HEK293 (cell line): ENCODE measurements around the gene RPS6KA2.
A peak's percentile ranks its signal among the peaks of the same experiment; 100 is the strongest.

ENCODE experiments used
- CTCF ChIA-PET: fragments of 350-600 bp; formaldehyde crosslinking; extraction: SDS; loops from one replicate; lab custom pipeline; 2021; ENCODE audit warnings: antibody characterized with exemption; lab: Yijun Ruan, JAX
- POLR2A ChIA-PET: fragments of 300-600 bp; formaldehyde crosslinking; extraction: SDS; loops from one replicate; lab custom pipeline; 2020; ENCODE audit warnings: antibody characterized with exemption, inconsistent platforms; lab: Yijun Ruan, JAX
- H3K27ac ChIP-seq: fragments of 200-500 bp; sonication (Bioruptor generic); 2 replicates; pipeline ENCODE4 v1.5.1; 2014; ENCODE audit warnings: low read depth, low read length, control low read depth, inconsistent platforms; ENCODE audit errors: extremely low read depth
- H3K36me3 ChIP-seq, 2 experiments: fragments of 200-500 bp in 1 of 2; sonication (Bioruptor generic) in 1 of 2; 1 replicate in 1 of 2; 2 replicates in 1 of 2; pipeline ENCODE4 v1.5.1; 2014 to 2017; ENCODE audit warnings: inconsistent platforms in 2 of 2, low read length in 2 of 2; ENCODE audit not compliant: control insufficient read depth in 2 of 2, insufficient read depth in 1 of 2
- H3K4me1 ChIP-seq: fragments of 200-500 bp; sonication (Bioruptor generic); 2 replicates; pipeline ENCODE4 v1.5.1; 2014; ENCODE audit warnings: mild to moderate bottlenecking, low read length, inconsistent platforms; ENCODE audit not compliant: control insufficient read depth, insufficient read depth
- H3K4me3 ChIP-seq: 2 replicates; pipeline ENCODE4 v1.5.1; 2011; ENCODE audit warnings: low read depth, mild to moderate bottlenecking, control low read depth, low read length, moderate library complexity
- H3K9me3 ChIP-seq: fragments of 200-500 bp; sonication (Bioruptor generic); 2 replicates; pipeline ENCODE4 v1.5.1; 2014; ENCODE audit warnings: low read depth, low read length, inconsistent platforms; ENCODE audit not compliant: control insufficient read depth, insufficient read depth
- ATF2 ChIP-seq: fragments of 450-650 bp; formaldehyde crosslinking; IDR thresholded peaks from 2 replicates; pipeline ENCODE4 v1.5.1; 2016; ENCODE audit warnings: missing biosample characterization, missing genetic modification characterization, low read depth
- FEZF1 ChIP-seq: fragments of 450-650 bp; formaldehyde crosslinking; IDR thresholded peaks from 2 replicates; pipeline ENCODE4 v1.5.1; 2016; ENCODE audit warnings: missing biosample characterization, missing genetic modification characterization
- GLI2 ChIP-seq: fragments of 450-650 bp; formaldehyde crosslinking; IDR thresholded peaks from 2 replicates; pipeline ENCODE4; 2017; ENCODE audit warnings: missing biosample characterization, missing genetic modification characterization, low read depth, borderline replicate concordance
- GLIS1 ChIP-seq: fragments of 450-650 bp; formaldehyde crosslinking; IDR thresholded peaks from 2 replicates; pipeline ENCODE4 v1.5.1; 2016; ENCODE audit warnings: missing biosample characterization, missing genetic modification characterization
- MEIS1 ChIP-seq: sonication (generic); formaldehyde crosslinking; IDR thresholded peaks from 2 replicates; pipeline ENCODE4 v1.8.1; 2022; ENCODE audit warnings: missing genetic modification reagents, mild to moderate bottlenecking, borderline replicate concordance
- PRDM1 ChIP-seq: fragments of 450-650 bp; formaldehyde crosslinking; IDR thresholded peaks from 2 replicates; pipeline ENCODE4; 2016; ENCODE audit warnings: missing biosample characterization, missing genetic modification characterization
- RBAK ChIP-seq: fragments of 450-650 bp; formaldehyde crosslinking; IDR thresholded peaks from 2 replicates; pipeline ENCODE4 v1.5.1; 2016; ENCODE audit warnings: missing biosample characterization, missing genetic modification characterization
- SALL2 ChIP-seq: fragments of 450-650 bp; formaldehyde crosslinking; IDR thresholded peaks from 2 replicates; pipeline ENCODE4 v1.5.0; 2017; ENCODE audit warnings: missing biosample characterization, mild to moderate bottlenecking, missing genetic modification characterization, borderline replicate concordance
- ZBTB21 ChIP-seq: fragments of 450-650 bp; formaldehyde crosslinking; IDR thresholded peaks from 2 replicates; pipeline ENCODE4 v1.5.1; 2017; ENCODE audit warnings: missing biosample characterization, missing genetic modification characterization
- ZBTB8A ChIP-seq: fragments of 450-650 bp; formaldehyde crosslinking; IDR thresholded peaks from 2 replicates; pipeline ENCODE4 v1.5.1; 2016; ENCODE audit warnings: missing biosample characterization, missing genetic modification characterization
- ZIC2 ChIP-seq: fragments of 450-650 bp; formaldehyde crosslinking; IDR thresholded peaks from 2 replicates; pipeline ENCODE4 v1.5.1; 2016; ENCODE audit warnings: missing biosample characterization, missing genetic modification characterization
- ZNF132 ChIP-seq: fragments of 450-650 bp; formaldehyde crosslinking; IDR thresholded peaks from 2 replicates; pipeline ENCODE4 v1.5.1; 2017; ENCODE audit warnings: missing biosample characterization, missing genetic modification characterization, borderline replicate concordance
- ZNF155 ChIP-seq: fragments of 450-650 bp; formaldehyde crosslinking; IDR thresholded peaks from 2 replicates; pipeline ENCODE4 v1.5.1; 2016; ENCODE audit warnings: missing biosample characterization, missing genetic modification characterization
- ZNF2 ChIP-seq: fragments of 450-650 bp; formaldehyde crosslinking; IDR thresholded peaks from 2 replicates; pipeline ENCODE4 v1.5.1; 2016; ENCODE audit warnings: missing biosample characterization, missing genetic modification characterization
- ZNF202 ChIP-seq: fragments of 450-650 bp; formaldehyde crosslinking; IDR thresholded peaks from 2 replicates; pipeline ENCODE4 v1.5.1; 2016; ENCODE audit warnings: missing biosample characterization, missing genetic modification characterization, borderline replicate concordance
- ZNF24 ChIP-seq: fragments of 450-650 bp; formaldehyde crosslinking; IDR thresholded peaks from 2 replicates; pipeline ENCODE4 v1.5.1; 2016; ENCODE audit warnings: missing biosample characterization, missing genetic modification characterization
- ZNF311 ChIP-seq: fragments of 450-650 bp; formaldehyde crosslinking; IDR thresholded peaks from 2 replicates; pipeline ENCODE4 v1.5.1; 2017; ENCODE audit warnings: missing biosample characterization, missing genetic modification characterization, borderline replicate concordance
- ZNF366 ChIP-seq: fragments of 450-650 bp; formaldehyde crosslinking; conservative IDR thresholded peaks from 2 replicates; pipeline ENCODE4 v1.5.1; 2016; ENCODE audit warnings: missing biosample characterization, missing genetic modification characterization
- ZNF391 ChIP-seq: fragments of 450-650 bp; formaldehyde crosslinking; IDR thresholded peaks from 2 replicates; pipeline ENCODE4 v1.5.1; 2016; ENCODE audit warnings: low read depth, missing biosample characterization, missing genetic modification characterization, borderline replicate concordance
- ZNF449 ChIP-seq: fragments of 450-650 bp; formaldehyde crosslinking; IDR thresholded peaks from 2 replicates; pipeline ENCODE4 v1.5.1; 2017; ENCODE audit warnings: missing biosample characterization, mild to moderate bottlenecking, missing genetic modification characterization, moderate library complexity
- ZNF48 ChIP-seq: fragments of 450-650 bp; formaldehyde crosslinking; IDR thresholded peaks from 2 replicates; pipeline ENCODE4 v1.5.1; 2016; ENCODE audit warnings: missing biosample characterization, missing genetic modification characterization
- ZNF510 ChIP-seq: fragments of 450-650 bp; formaldehyde crosslinking; IDR thresholded peaks from 2 replicates; pipeline ENCODE4 v1.5.1; 2018; ENCODE audit warnings: mild to moderate bottlenecking, missing genetic modification characterization, missing biosample characterization; ENCODE audit not compliant: insufficient replicate concordance
- ZNF596 ChIP-seq: fragments of 450-650 bp; IDR thresholded peaks from 2 replicates; pipeline ENCODE4 v1.5.0; 2018; ENCODE audit warnings: missing biosample characterization, mild to moderate bottlenecking, missing genetic modification characterization, moderate library complexity
- ZNF624 ChIP-seq: fragments of 450-650 bp; formaldehyde crosslinking; IDR thresholded peaks from 2 replicates; pipeline ENCODE4 v1.5.1; 2017; ENCODE audit warnings: missing biosample characterization, missing genetic modification characterization
- ZNF626 ChIP-seq: fragments of 450-650 bp; sonication (Bioruptor Pico); formaldehyde crosslinking; IDR thresholded peaks from 2 replicates; pipeline ENCODE4 v1.5.1; 2018; ENCODE audit warnings: missing biosample characterization, missing genetic modification characterization, inconsistent platforms
- ZNF704 ChIP-seq: fragments of 450-650 bp; formaldehyde crosslinking; IDR thresholded peaks from 2 replicates; pipeline ENCODE4 v1.5.1; 2016; ENCODE audit warnings: missing biosample characterization, missing genetic modification characterization
- ZNF791 ChIP-seq: fragments of 450-650 bp; formaldehyde crosslinking; IDR thresholded peaks from 2 replicates; pipeline ENCODE4 v1.5.1; 2016; ENCODE audit warnings: missing biosample characterization, missing genetic modification characterization
- ZNF843 ChIP-seq: fragments of 450-650 bp; formaldehyde crosslinking; IDR thresholded peaks from 2 replicates; pipeline ENCODE4 v1.5.1; 2016; ENCODE audit warnings: missing biosample characterization, missing genetic modification characterization
- ZSCAN16 ChIP-seq: fragments of 450-650 bp; formaldehyde crosslinking; IDR thresholded peaks from 2 replicates; pipeline ENCODE4 v1.5.1; 2016; ENCODE audit warnings: missing biosample characterization, missing genetic modification characterization
- TF ChIP-seq, protein P1 (sequence below): fragments of 450-650 bp; formaldehyde crosslinking; IDR thresholded peaks from 2 replicates; pipeline ENCODE4 v1.5.1; 2016; ENCODE audit warnings: missing biosample characterization, missing genetic modification characterization

The RPS6KA2 gene

DNA sequence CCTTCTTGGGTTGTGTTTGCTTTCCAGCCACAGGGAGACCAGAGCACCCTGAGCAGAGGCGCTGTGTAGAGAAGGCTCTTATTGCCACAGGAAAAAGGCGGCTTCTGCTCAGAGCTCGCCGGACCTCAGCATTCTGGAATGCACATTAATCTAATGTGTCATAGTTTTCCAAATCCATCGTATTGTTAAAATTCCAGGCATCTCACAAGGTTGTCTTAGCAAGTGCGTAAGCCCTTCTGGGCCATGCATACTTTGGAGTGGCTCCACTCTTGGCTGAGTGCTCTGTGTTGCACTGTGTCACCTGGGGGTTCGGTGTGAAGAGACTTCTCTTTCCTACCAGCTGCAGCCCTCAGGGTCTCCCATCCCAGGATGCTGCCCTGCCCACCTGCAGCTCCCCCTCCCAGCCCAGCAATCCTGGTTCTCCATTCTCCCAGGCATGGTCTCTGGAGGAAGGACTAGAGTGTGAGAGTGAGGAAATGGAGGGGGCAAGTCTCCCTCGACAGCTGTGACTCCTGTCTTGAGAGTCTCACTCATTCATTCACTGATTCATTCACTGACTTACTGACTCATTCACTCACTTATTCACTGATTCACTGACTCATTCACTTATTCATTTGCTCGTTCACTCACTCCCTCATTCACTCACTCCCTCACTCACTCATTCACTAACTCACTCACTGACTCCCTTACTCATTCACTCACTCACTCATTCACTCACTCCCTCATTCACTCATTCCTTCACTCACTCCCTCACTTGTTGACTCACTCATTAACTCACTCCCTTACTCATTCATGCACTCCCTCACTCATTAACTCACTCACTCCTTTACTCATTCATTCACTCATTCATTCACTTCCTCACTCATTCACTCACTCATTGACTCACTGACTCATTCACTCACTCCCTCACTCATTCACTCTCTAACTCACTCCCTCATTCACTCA lies 160.6 kb downstream of the RPS6KA2 start:
- H3K4me1 ChIP-seq, result no peaks in the 10 kb centered on the region
- no peak overlapping the region for H3K27ac ChIP-seq
- no peak overlapping the region for H3K4me3 ChIP-seq
- peaks cover 0 to 9% of the 10 kb centered on the region in 2 experiments; a peak in 1 of 3 replicates for H3K36me3 ChIP-seq
- POLR2A ChIA-PET, result interaction anchor here (1.0 to 1.2 kb wide), 2 partner anchors 9 to 161 kb away, joined by 5 to 6 read pairs; partner anchors contain the start of gene RPS6KA2
- H3K9me3 ChIP-seq, result no peaks in the 10 kb centered on the region
- CTCF ChIA-PET, result interaction anchor here (0.6 to 1.2 kb wide), 7 partner anchors 10 to 676 kb away, joined by 3 to 7 read pairs (median 3); no protein-coding TSS in a partner anchor
- TF ChIP-seq, protein P1, sequence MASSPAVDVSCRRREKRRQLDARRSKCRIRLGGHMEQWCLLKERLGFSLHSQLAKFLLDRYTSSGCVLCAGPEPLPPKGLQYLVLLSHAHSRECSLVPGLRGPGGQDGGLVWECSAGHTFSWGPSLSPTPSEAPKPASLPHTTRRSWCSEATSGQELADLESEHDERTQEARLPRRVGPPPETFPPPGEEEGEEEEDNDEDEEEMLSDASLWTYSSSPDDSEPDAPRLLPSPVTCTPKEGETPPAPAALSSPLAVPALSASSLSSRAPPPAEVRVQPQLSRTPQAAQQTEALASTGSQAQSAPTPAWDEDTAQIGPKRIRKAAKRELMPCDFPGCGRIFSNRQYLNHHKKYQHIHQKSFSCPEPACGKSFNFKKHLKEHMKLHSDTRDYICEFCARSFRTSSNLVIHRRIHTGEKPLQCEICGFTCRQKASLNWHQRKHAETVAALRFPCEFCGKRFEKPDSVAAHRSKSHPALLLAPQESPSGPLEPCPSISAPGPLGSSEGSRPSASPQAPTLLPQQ (tag by site-specific recombination), result no peak
- no peak for TF ChIP-seq ZNF704 (tag by site-specific recombination)
- no peak for TF ChIP-seq ZBTB21 (tag by site-specific recombination)
- TF ChIP-seq ZNF155, result no peak
- TF ChIP-seq MEIS1 (CRISPR knock-in tag), result peak; percentile 77; the same call in 1 of the 2 replicates
- peak; percentile 98 for TF ChIP-seq PRDM1 (tag by site-specific recombination)
- TF ChIP-seq GLIS1 (tag by site-specific recombination), result no peak
- TF ChIP-seq ZIC2, result no peak
- no peak for TF ChIP-seq ATF2 (tag by site-specific recombination)
- TF ChIP-seq ZNF366, result peak; percentile 94
- TF ChIP-seq ZBTB8A (tag by site-specific recombination), result no peak
- no peak for TF ChIP-seq ZNF132 (tag by site-specific recombination)
- TF ChIP-seq ZNF311 (tag by site-specific recombination), result peak; percentile 67; the same call in 1 of the 2 replicates
- no peak for TF ChIP-seq ZNF596 (tag by site-specific recombination)
- TF ChIP-seq ZNF2 (tag by site-specific recombination), result no peak
- no peak for TF ChIP-seq ZNF791 (tag by site-specific recombination)
- no peak for TF ChIP-seq ZNF48 (tag by site-specific recombination)
- TF ChIP-seq ZNF24 (tag by site-specific recombination), result peak; percentile 77; the same call in 1 of the 2 replicates
- TF ChIP-seq ZNF202 (tag by site-specific recombination), result no peak
- no peak for TF ChIP-seq ZNF391
- no peak for TF ChIP-seq ZNF624 (tag by site-specific recombination)

- peaks cover 0 to 9% of the 10 kb centered on the region in 2 experiments; a peak in 1 of 3 replicates for H3K36me3 ChIP-seq
- ChIA-PET CTCF (interaction anchor here (0.6 to 1.2 kb wide), 6 partner anchors 11 to 677 kb away, joined by 3 to 7 read pairs (median 3); no protein-coding TSS in a partner anchor), POLR2A (interaction anchor here (1.0 to 1.2 kb wide), 2 partner anchors 9 to 162 kb away, joined by 5 to 6 read pairs; partner anchors contain the start of gene RPS6KA2)
- no peaks in the 10 kb centered on the region for H3K4me1 ChIP-seq
- H3K9me3 ChIP-seq, result no peaks in the 10 kb centered on the region
- H3K4me3 ChIP-seq, result no peak overlapping the region
- no peak overlapping the region for H3K27ac ChIP-seq
- no peak for TF ChIP-seq ZNF626 (tag by site-specific recombination)
- no peak for TF ChIP-seq ZNF510 (tag by site-specific recombination)
- no peak for TF ChIP-seq GLI2 (tag by site-specific recombination)
- TF ChIP-seq ZNF596 (tag by site-specific recombination), result no peak
- TF ChIP-seq FEZF1 (tag by site-specific recombination), result no peak
- TF ChIP-seq ZNF843 (tag by site-specific recombination), result no peak
- TF ChIP-seq RBAK (tag by site-specific recombination), result no peak
- TF ChIP-seq ZSCAN16 (tag by site-specific recombination), result no peak
- no peak for TF ChIP-seq ZNF449
- TF ChIP-seq SALL2 (tag by site-specific recombination), result no peak
- TF ChIP-seq ZNF202 (tag by site-specific recombination), result no peak
Observed at GRCh38 chr6:166465671-166466087, 161.4 kb downstream of the RPS6KA2 start.
